Stimulated activated CD8-positive, alpha-beta memory T cell treated with anti-CD3 and anti-CD28 coated beads, Interleukin-12 subunit alpha, Interleukin-12 subunit beta, amount 100 ng/mL, for 24 hours (primary cell): ENCODE data around the gene ECE1.
"Not testable (repeated sequence)": the region's sequence is repeated elsewhere in the genome, so short reads cannot be mapped to it uniquely, and the experiment has no call there.

ENCODE experiments used
- DNase-seq: peaks from one replicate; pipeline ENCODE4 v3.0.0-alpha.2; 2020; ENCODE audit errors: extremely low read depth

Gene ECE1

GRCh38 chr1:21229246-21230000 lies 60.8 kb downstream of the ECE1 start:
- DNase-seq, result no peak

- not testable (repeated sequence) for DNase-seq
Observed at GRCh38 chr1:21228224-21228623, 62.0 kb downstream of the ECE1 start.

GRCh38 chr1:21225065-21225464 lies 65.2 kb downstream of the ECE1 start:
- no peak for DNase-seq

- DNase-seq, result no peak
Observed at GRCh38 chr1:21220815-21221214, 69.4 kb downstream of the ECE1 start.

GRCh38 chr1:21219674-21220073 lies 70.6 kb downstream of the ECE1 start:
- no peak for DNase-seq

GRCh38 chr1:21217812-21218596 lies 72.3 kb downstream of the ECE1 start:
- DNase-seq, result no peak

- DNase-seq, result peak; percentile 27
Observed at GRCh38 chr1:21216835-21217811, 73.1 kb downstream of the ECE1 start.

- no peak for DNase-seq
Observed at GRCh38 chr1:21212126-21212525, 78.1 kb downstream of the ECE1 start.

GRCh38 chr1:21208137-21208700 lies 82.0 kb downstream of the ECE1 start:
- DNase-seq, result not testable (repeated sequence)

- no peak for DNase-seq
Observed at GRCh38 chr1:21206117-21206516, 84.1 kb downstream of the ECE1 start.

- no peak for DNase-seq
Observed at GRCh38 chr1:21205416-21205815, 84.8 kb downstream of the ECE1 start.

- no peak for DNase-seq
Observed at GRCh38 chr1:21201650-21202049, 88.6 kb downstream of the ECE1 start.

- not testable (repeated sequence) for DNase-seq
Observed at GRCh38 chr1:21201238-21201637, 89.0 kb downstream of the ECE1 start.

GRCh38 chr1:21200767-21201166 lies 89.5 kb downstream of the ECE1 start:
- DNase-seq, result no peak

- no peak for DNase-seq
Observed at GRCh38 chr1:21198929-21199328, 91.3 kb downstream of the ECE1 start.

GRCh38 chr1:21192871-21193270 lies 97.4 kb downstream of the ECE1 start:
- no peak for DNase-seq

GRCh38 chr1:21192284-21192683 lies 98.0 kb downstream of the ECE1 start:
- DNase-seq, result no peak

- not testable (repeated sequence) for DNase-seq
Observed at GRCh38 chr1:21190771-21191170, 99.5 kb downstream of the ECE1 start.

GRCh38 chr1:21189906-21190500 lies 100.3 kb downstream of the ECE1 start:
- no peak for DNase-seq

- DNase-seq, result no peak
Observed at GRCh38 chr1:21189421-21189820, 100.8 kb downstream of the ECE1 start.

GRCh38 chr1:21188235-21188634 lies 102.0 kb downstream of the ECE1 start:
- no peak for DNase-seq
